ENCODE data around the gene HS3ST1.

HS3ST1 gene

GRCh38 chr4:11428899-11429698 lies 405 bp upstream of the HS3ST1 start:
- no peak for ATAC-seq
- TF ChIP-seq ZNF8 (CRISPR knock-in tag; IDR thresholded peaks at IDR 0.05), result no peak
- TF ChIP-seq TOX (CRISPR knock-in tag; IDR thresholded peaks at IDR 0.05; ENCODE audit: borderline replicate concordance), result no peak
- TF ChIP-seq ISL1 (CRISPR knock-in tag; IDR thresholded peaks at IDR 0.05), result no peak
- no peak for TF ChIP-seq ZC3H10 (CRISPR knock-in tag; IDR thresholded peaks at IDR 0.05)
- no peak for TF ChIP-seq POU6F1 (CRISPR knock-in tag; IDR thresholded peaks at IDR 0.05; ENCODE audit: borderline replicate concordance, low read depth)
- TF ChIP-seq TCF4 (CRISPR knock-in tag; IDR thresholded peaks at IDR 0.05; ENCODE audit: borderline replicate concordance), result no peak
- no peak for TF ChIP-seq BACH2 (CRISPR knock-in tag; IDR thresholded peaks at IDR 0.05; ENCODE audit: borderline replicate concordance)
- no peak for TF ChIP-seq PATZ1 (CRISPR knock-in tag; IDR thresholded peaks at IDR 0.05; ENCODE audit: borderline replicate concordance)
- no peak for TF ChIP-seq CSRNP3 (CRISPR knock-in tag; IDR thresholded peaks at IDR 0.05)
- TF ChIP-seq CSDC2 (CRISPR knock-in tag; IDR thresholded peaks at IDR 0.05), result no peak
- no peak for TF ChIP-seq GLIS3 (CRISPR knock-in tag; IDR thresholded peaks at IDR 0.05)
- TF ChIP-seq PPARA (CRISPR knock-in tag; IDR thresholded peaks at IDR 0.05; ENCODE audit: borderline replicate concordance), result no peak

GRCh38 chr4:11427121-11427996 lies 1.3 kb downstream of the HS3ST1 start:
- ATAC-seq, result no peak

GRCh38 chr4:11426731-11427120 lies 2.0 kb downstream of the HS3ST1 start:
- ATAC-seq, result no peak
- TF ChIP-seq RARB (CRISPR knock-in tag; IDR thresholded peaks at IDR 0.05), result no peak
- no peak for TF ChIP-seq PPARA (CRISPR knock-in tag; IDR thresholded peaks at IDR 0.05; ENCODE audit: borderline replicate concordance)
- no peak for TF ChIP-seq POU6F1 (CRISPR knock-in tag; IDR thresholded peaks at IDR 0.05; ENCODE audit: borderline replicate concordance, low read depth)
- TF ChIP-seq ESRRG (CRISPR knock-in tag; IDR thresholded peaks at IDR 0.05), result no peak
- no peak for TF ChIP-seq PATZ1 (CRISPR knock-in tag; IDR thresholded peaks at IDR 0.05; ENCODE audit: borderline replicate concordance)
- TF ChIP-seq TSHZ2 (CRISPR knock-in tag; IDR thresholded peaks at IDR 0.05), result no peak
- TF ChIP-seq GLIS3 (CRISPR knock-in tag; IDR thresholded peaks at IDR 0.05), result no peak
- no peak for TF ChIP-seq BACH2 (CRISPR knock-in tag; IDR thresholded peaks at IDR 0.05; ENCODE audit: borderline replicate concordance)
- TF ChIP-seq CSDC2 (CRISPR knock-in tag; IDR thresholded peaks at IDR 0.05), result no peak

More at GRCh38 chr4:11427121-11427996, 1.3 kb downstream of the HS3ST1 start:
- no peak for TF ChIP-seq ZC3H10 (CRISPR knock-in tag; IDR thresholded peaks at IDR 0.05)
- no peak for TF ChIP-seq PPARA (CRISPR knock-in tag; IDR thresholded peaks at IDR 0.05; ENCODE audit: borderline replicate concordance)
- no peak for TF ChIP-seq ZNF8 (CRISPR knock-in tag; IDR thresholded peaks at IDR 0.05)
- TF ChIP-seq TCF4 (CRISPR knock-in tag; IDR thresholded peaks at IDR 0.05; ENCODE audit: borderline replicate concordance), result no peak
- no peak for TF ChIP-seq OSR1 (CRISPR knock-in tag; IDR thresholded peaks at IDR 0.05)
- TF ChIP-seq GLIS3 (CRISPR knock-in tag; IDR thresholded peaks at IDR 0.05), result no peak
- no peak for TF ChIP-seq TOX (CRISPR knock-in tag; IDR thresholded peaks at IDR 0.05; ENCODE audit: borderline replicate concordance)
- TF ChIP-seq BACH2 (CRISPR knock-in tag; IDR thresholded peaks at IDR 0.05; ENCODE audit: borderline replicate concordance), result no peak
- no peak for TF ChIP-seq CREB5 (CRISPR knock-in tag; IDR thresholded peaks at IDR 0.05; ENCODE audit: low read depth)
- TF ChIP-seq ZFP30 (CRISPR knock-in tag; IDR thresholded peaks at IDR 0.05), result no peak
- TF ChIP-seq SNAI2 (CRISPR knock-in tag; IDR thresholded peaks at IDR 0.05), result no peak

Measured in SK-N-SH treated with all-trans-retinoic acid at 6 μM for 48 hours (cell line).